NB4 (cell line): ENCODE measurements around the gene MRPS7.
A peak's percentile ranks its signal among the peaks of the same experiment; 100 is the strongest.
"Not testable (repeated sequence)": the region's sequence is repeated elsewhere in the genome, so short reads cannot be mapped to it uniquely, and the experiment has no call there.

Source experiments
- DNase-seq: peaks from one replicate; pipeline ENCODE4 v3.0.0; 2010; ENCODE audit warnings: low read depth
- H3K4me3 ChIP-seq: one replicate; pipeline ENCODE4 v1.5.1; 2011; ENCODE audit warnings: mild to moderate bottlenecking, low read depth, low read length, moderate library complexity
- MAX ChIP-seq: IDR thresholded peaks from 2 replicates; pipeline ENCODE4 v1.6.1; 2011; ENCODE audit warnings: low read depth, low read length
- MYC ChIP-seq: IDR thresholded peaks from 2 replicates; pipeline ENCODE4 v1.6.1; 2011; ENCODE audit warnings: low read depth, low read length
- POLR2A ChIP-seq: IDR thresholded peaks from 2 replicates; pipeline ENCODE4 v1.6.1; 2011; ENCODE audit warnings: mild to moderate bottlenecking; ENCODE audit not compliant: insufficient read length; ENCODE audit errors: extremely low read depth
- TF ChIP-seq, protein P1 (sequence below): IDR thresholded peaks from one replicate; pipeline ENCODE4 v1.5.1; 2012; ENCODE audit warnings: low read depth, low read length

MRPS7 gene

GRCh38 chr17:75271955-75272847, 10.5 kb downstream of the MRPS7 start:
- DNase-seq: peak; percentile 56
- no peak for TF ChIP-seq MYC
- TF ChIP-seq, protein P1, sequence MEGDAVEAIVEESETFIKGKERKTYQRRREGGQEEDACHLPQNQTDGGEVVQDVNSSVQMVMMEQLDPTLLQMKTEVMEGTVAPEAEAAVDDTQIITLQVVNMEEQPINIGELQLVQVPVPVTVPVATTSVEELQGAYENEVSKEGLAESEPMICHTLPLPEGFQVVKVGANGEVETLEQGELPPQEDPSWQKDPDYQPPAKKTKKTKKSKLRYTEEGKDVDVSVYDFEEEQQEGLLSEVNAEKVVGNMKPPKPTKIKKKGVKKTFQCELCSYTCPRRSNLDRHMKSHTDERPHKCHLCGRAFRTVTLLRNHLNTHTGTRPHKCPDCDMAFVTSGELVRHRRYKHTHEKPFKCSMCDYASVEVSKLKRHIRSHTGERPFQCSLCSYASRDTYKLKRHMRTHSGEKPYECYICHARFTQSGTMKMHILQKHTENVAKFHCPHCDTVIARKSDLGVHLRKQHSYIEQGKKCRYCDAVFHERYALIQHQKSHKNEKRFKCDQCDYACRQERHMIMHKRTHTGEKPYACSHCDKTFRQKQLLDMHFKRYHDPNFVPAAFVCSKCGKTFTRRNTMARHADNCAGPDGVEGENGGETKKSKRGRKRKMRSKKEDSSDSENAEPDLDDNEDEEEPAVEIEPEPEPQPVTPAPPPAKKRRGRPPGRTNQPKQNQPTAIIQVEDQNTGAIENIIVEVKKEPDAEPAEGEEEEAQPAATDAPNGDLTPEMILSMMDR: peak; percentile 17
- peak overlapping the region; percentile 66 for H3K4me3 ChIP-seq

- TF ChIP-seq MAX: no peak
- no peak for TF ChIP-seq POLR2A
- TF ChIP-seq, protein P1: no peak
- no peak for TF ChIP-seq MYC
- no peak for DNase-seq
- no peak overlapping the region for H3K4me3 ChIP-seq
Observed at GRCh38 chr17:75272848-75273184, 11.1 kb downstream of the MRPS7 start.

GRCh38 chr17:75273977-75274708, 12.5 kb downstream of the MRPS7 start:
- TF ChIP-seq, protein P1: no peak
- TF ChIP-seq POLR2A (no peak), MYC (no peak), MAX (no peak)
- no peak overlapping the region for H3K4me3 ChIP-seq
- DNase-seq: peak; percentile 35

DNA sequence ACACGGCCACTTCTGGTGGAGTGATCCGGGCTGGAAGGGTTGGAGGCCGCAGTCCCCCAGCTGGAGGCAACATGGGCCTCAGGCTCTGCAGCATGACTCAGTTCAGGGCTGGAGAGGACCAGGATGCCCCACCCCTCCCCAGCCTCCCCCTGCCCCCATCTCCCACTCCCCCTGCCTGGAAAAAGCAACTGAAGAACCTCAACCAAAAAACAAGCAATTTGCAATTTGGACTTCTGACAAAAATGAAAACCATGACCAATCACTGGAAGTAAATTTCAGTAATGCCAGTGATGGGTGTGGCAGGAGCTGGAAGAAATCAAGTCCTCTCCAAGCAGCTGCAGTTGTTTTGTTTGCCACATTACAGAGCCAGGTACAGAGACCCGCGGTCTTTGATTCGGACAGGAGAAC, 16.0 kb downstream of the MRPS7 start:
- DNase-seq: no peak
- H3K4me3 ChIP-seq: no peak overlapping the region
- TF ChIP-seq MAX (no peak), MYC (no peak)
- TF ChIP-seq, protein P1: no peak

- H3K4me3 ChIP-seq, DNase-seq: not testable (repeated sequence)
Observed at GRCh38 chr17:75280189-75280588, 18.5 kb downstream of the MRPS7 start.

- no peak overlapping the region for H3K4me3 ChIP-seq
- no peak for TF ChIP-seq POLR2A
- TF ChIP-seq, protein P1: no peak
- TF ChIP-seq MAX: no peak
- no peak for TF ChIP-seq MYC
- no peak for DNase-seq
Observed at GRCh38 chr17:75285123-75285522, 23.4 kb downstream of the MRPS7 start.
